A673 (cell line): ENCODE data around the gene HPRT1. TPM values are rescaled to one million over a fixed set of nuclear protein-coding genes. Genes with fewer than 3 reads are reported as not detected.

Source experiments
- BruUV-seq: library from RNA; stranded (reverse); fragments of 400-500 nt; replicated peaks from 2 replicates; lab custom pipeline; 2021; lab: Mats Ljungman, UMichigan
- CTCF ChIA-PET: fragments of 300-600 bp; sonication (Branson Sonifier 250); formaldehyde crosslinking; loops from one replicate; lab custom pipeline; 2022; ENCODE audit warnings: antibody characterized with exemption; lab: Charles Lee
- POLR2A ChIA-PET: fragments of 300-600 bp; sonication (Branson Sonifier 250); formaldehyde crosslinking; loops from one replicate; lab custom pipeline; 2022; ENCODE audit warnings: antibody characterized with exemption; ENCODE audit not compliant: low non-redundant PET; lab: Charles Lee
- DNase-seq: peaks from one replicate; pipeline ENCODE4 v3.0.0-alpha.2; 2015; ENCODE audit warnings: low spot score
- H3K27ac ChIP-seq: fragments of 200-600 bp; sonication (generic); 2 replicates; pipeline ENCODE4 v1.5.1; 2016; ENCODE audit warnings: mixed run types, low read depth, mild to moderate bottlenecking, mixed read lengths, antibody characterized with exemption, low read length; ENCODE audit not compliant: poor library complexity, severe bottlenecking
- H3K27me3 ChIP-seq: fragments of 200-600 bp; sonication (generic); replicated peaks from 2 replicates; pipeline ENCODE4 v1.6.1; 2017; ENCODE audit warnings: mixed run types, low read depth, mild to moderate bottlenecking, mixed read lengths, antibody characterized with exemption, low read length; ENCODE audit not compliant: insufficient read depth, poor library complexity
- H3K36me3 ChIP-seq: fragments of 200-600 bp; sonication (generic); 2 replicates; pipeline ENCODE4 v1.6.1; 2016; ENCODE audit warnings: mixed run types, mild to moderate bottlenecking, mixed read lengths, antibody characterized with exemption, low read length; ENCODE audit not compliant: insufficient read depth, poor library complexity, severe bottlenecking
- H3K4me1 ChIP-seq: fragments of 200-600 bp; sonication (generic); 2 replicates; pipeline ENCODE4 v1.6.1; 2017; ENCODE audit warnings: mixed run types, mild to moderate bottlenecking, mixed read lengths, antibody characterized with exemption, low read length; ENCODE audit not compliant: insufficient read depth, poor library complexity, severe bottlenecking
- H3K4me3 ChIP-seq: fragments of 200-600 bp; sonication (generic); 2 replicates; pipeline ENCODE4 v1.5.1; 2016; ENCODE audit warnings: low read depth, mixed run types, mild to moderate bottlenecking, mixed read lengths, low read length; ENCODE audit not compliant: poor library complexity, severe bottlenecking
- H3K9me3 ChIP-seq: fragments of 200-600 bp; sonication (generic); 2 replicates; pipeline ENCODE4 v1.6.1; 2016; ENCODE audit warnings: mixed run types, low read depth, mild to moderate bottlenecking, mixed read lengths, antibody characterized with exemption, low read length; ENCODE audit not compliant: poor library complexity, severe bottlenecking
- CTCF ChIP-seq: fragments of 300-800, 200-600 bp; sonication (generic); conservative IDR thresholded peaks from 2 replicates; pipeline ENCODE4 v1.5.1; 2017; ENCODE audit warnings: low read depth, mild to moderate bottlenecking, antibody characterized with exemption, low read length, moderate library complexity, mixed read lengths
- EZH2 ChIP-seq: fragments of 200-600 bp; sonication (generic); IDR thresholded peaks from 2 replicates; pipeline ENCODE4 v1.6.1; 2017; ENCODE audit warnings: borderline replicate concordance, low read depth, mild to moderate bottlenecking, mixed read lengths, antibody characterized with exemption, low read length; ENCODE audit not compliant: poor library complexity, severe bottlenecking
- intact Hi-C: fragments of 100-400 bp; cut with micrococcal nuclease; formaldehyde crosslinking; loops from one replicate; pipeline ENCODE4 v1.10.0; 2022; ENCODE audit not compliant: unreplicated experiment
- total RNA-seq: library from RNA; stranded (reverse); gene quantifications from 2 replicates; pipeline ENCODE4 v1.2.3, GENCODE V29; 2021

Gene HPRT1
- total RNA-seq, 1 experiment from 2014 or later = 66.9 TPM

DNA sequence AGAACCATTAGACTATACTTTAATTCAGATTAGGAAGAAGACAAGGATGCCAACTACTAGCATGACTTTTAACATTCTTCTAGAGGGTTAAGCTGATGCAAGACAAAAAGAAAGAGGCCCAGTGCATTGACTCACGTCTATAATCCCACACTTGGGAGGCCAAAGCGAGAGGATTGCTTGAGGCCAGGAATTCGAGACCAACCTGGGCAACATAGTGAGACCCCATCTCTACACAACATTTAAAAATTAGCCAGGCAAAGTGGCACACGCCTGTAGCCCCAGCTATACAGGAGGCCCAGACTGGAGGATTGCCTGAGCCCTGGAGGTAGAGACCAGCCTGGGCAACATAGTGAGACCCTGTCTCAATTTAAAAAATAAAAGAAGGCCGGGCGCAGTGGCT, 40.2 kb upstream of the HPRT1 start:
- TF ChIP-seq EZH2 (no peak), CTCF (no peak)
- no TSS peak for BruUV-seq
- no peaks in the 10 kb centered on the region for H3K27me3 ChIP-seq
- POLR2A ChIA-PET = no interaction called here
- no peak for DNase-seq
- CTCF ChIA-PET = no interaction called here
- H3K36me3 ChIP-seq = peaks cover 25% of the 10 kb centered on the region
- no peaks in the 10 kb centered on the region for H3K9me3 ChIP-seq
- H3K4me1 ChIP-seq = no peaks in the 10 kb centered on the region
- intact Hi-C loops = loop anchor here (5.0 kb wide), 1 partner anchor 488 kb away; no protein-coding TSS in a partner anchor
- no peak overlapping the region for H3K27ac ChIP-seq
- H3K4me3 ChIP-seq = no peak overlapping the region

GRCh38 chrX:134423606-134424005, 36.4 kb upstream of the HPRT1 start:
- no peaks in the 10 kb centered on the region for H3K4me1 ChIP-seq
- no peaks in the 10 kb centered on the region for H3K36me3 ChIP-seq
- H3K27me3 ChIP-seq = no peaks in the 10 kb centered on the region
- CTCF ChIA-PET = interaction anchor here (0.6 kb wide), 1 partner anchor 342 kb away, joined by 4 read pairs; no protein-coding TSS in a partner anchor
- peak; percentile 36 for DNase-seq
- no TSS peak for BruUV-seq
- H3K4me3 ChIP-seq = no peak overlapping the region
- H3K27ac ChIP-seq = no peak overlapping the region
- TF ChIP-seq CTCF = peak; percentile 60
- no peak for TF ChIP-seq EZH2
- H3K9me3 ChIP-seq = no peaks in the 10 kb centered on the region
- POLR2A ChIA-PET = no interaction called here
- intact Hi-C loops = loop anchor here (5.0 kb wide), 1 partner anchor 484 kb away; no protein-coding TSS in a partner anchor

DNA sequence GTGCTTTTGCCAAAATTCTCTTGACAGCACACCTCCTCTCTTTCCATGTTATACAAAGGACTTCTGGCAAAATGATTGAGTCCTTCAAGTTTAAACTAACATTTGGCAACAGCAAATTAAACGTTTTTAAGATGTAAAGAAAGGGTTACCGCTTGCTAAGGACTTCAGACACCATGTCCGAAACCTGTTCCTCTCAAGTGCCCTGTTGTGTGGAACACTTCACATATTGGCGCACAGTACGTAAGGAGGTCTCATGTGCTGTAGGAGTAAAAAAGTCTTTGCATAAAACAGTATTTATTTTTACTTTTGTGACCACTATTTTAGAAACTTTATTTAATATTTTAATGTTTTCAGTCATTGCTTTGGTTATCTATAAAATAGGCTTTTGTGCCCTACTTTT, 33.7 kb upstream of the HPRT1 start:
- no peaks in the 10 kb centered on the region for H3K27me3 ChIP-seq
- no peak for TF ChIP-seq CTCF
- no peak for TF ChIP-seq EZH2
- H3K9me3 ChIP-seq = no peaks in the 10 kb centered on the region
- no peaks in the 10 kb centered on the region for H3K4me1 ChIP-seq
- intact Hi-C loops = no loop called here
- DNase-seq = no peak
- peaks cover 2% of the 10 kb centered on the region for H3K36me3 ChIP-seq
- no peak overlapping the region for H3K4me3 ChIP-seq
- BruUV-seq = no TSS peak
- ChIA-PET POLR2A (no interaction called here), CTCF (no interaction called here)
- no peak overlapping the region for H3K27ac ChIP-seq
